GM12872 (cell line): ENCODE results near the gene TIRAP.

Source experiments
- CTCF ChIP-seq: IDR thresholded peaks from 3 replicates; pipeline ENCODE4 v1.5.1; 2011; ENCODE audit warnings: low read depth, mild to moderate bottlenecking, low read length, moderate library complexity; ENCODE audit not compliant: insufficient read depth

TIRAP gene

GRCh38 chr11:126288237-126288636 is 5.3 kb downstream of the TIRAP start:
- TF ChIP-seq CTCF = no peak

- no peak for TF ChIP-seq CTCF
Observed at GRCh38 chr11:126290887-126291286, 8.0 kb downstream of the TIRAP start.

GRCh38 chr11:126293726-126294125 is 10.8 kb downstream of the TIRAP start:
- TF ChIP-seq CTCF = no peak

- no peak for TF ChIP-seq CTCF
Observed at GRCh38 chr11:126297004-126297403, 14.1 kb downstream of the TIRAP start.

GRCh38 chr11:126303623-126304456 is 20.9 kb downstream of the TIRAP start, which contains the start of gene DCPS:
Gene DCPS, plus strand, starts transcription at chr11:126304060. Its CDS starts 21 bp downstream, at chr11:126304081.
- TF ChIP-seq CTCF = no peak

- TF ChIP-seq CTCF = no peak
Observed at GRCh38 chr11:126304457-126305075, 21.7 kb downstream of the TIRAP start.

- no peak for TF ChIP-seq CTCF
Observed at GRCh38 chr11:126305699-126306098, 22.8 kb downstream of the TIRAP start.
